K562 (cell line): ENCODE results near the gene XRN1. TPM values are rescaled to one million over a fixed set of nuclear protein-coding genes. Genes with fewer than 3 reads are reported as not detected.
A peak's percentile ranks its signal among the peaks of the same experiment; 100 is the strongest.

ENCODE experiments used
- EP300 ChIP-seq: IDR thresholded peaks from 2 replicates; pipeline ENCODE4 v1.6.1; 2012; ENCODE audit warnings: low read length, improper control_type of control experiment
- FOXJ2 ChIP-seq: fragments of 200-800 bp; sonication (Bioruptor generic); IDR thresholded peaks from 2 replicates; pipeline ENCODE4 v1.6.1; 2016; ENCODE audit warnings: missing genetic modification characterization, missing compliant biosample characterization
- GATAD2B ChIP-seq: fragments of 450-650 bp; IDR thresholded peaks from 2 replicates; pipeline ENCODE4 v1.6.1; 2017; ENCODE audit warnings: mild to moderate bottlenecking, borderline replicate concordance
- JUND ChIP-seq, 2 experiments: IDR thresholded peaks; 2 replicates in 1 of 2; 3 replicates in 1 of 2; pipeline ENCODE4 v1.6.1; 2011; ENCODE audit warnings: borderline replicate concordance in 2 of 2, low read depth in 2 of 2, low read length in 2 of 2, improper control_type of control experiment in 1 of 2, missing biosample characterization in 1 of 2, missing genetic modification characterization in 1 of 2, missing genetic modification reagents in 1 of 2
- KLF16 ChIP-seq: IDR thresholded peaks from 2 replicates; pipeline ENCODE4 v1.6.1; 2016; ENCODE audit warnings: antibody characterized with exemption
- MEIS2 ChIP-seq: fragments of 450-650 bp; IDR thresholded peaks from 2 replicates; pipeline ENCODE4 v1.6.1; 2014; ENCODE audit warnings: mild to moderate bottlenecking; ENCODE audit not compliant: partially characterized antibody
- MTA2 ChIP-seq: fragments of 450-650 bp; IDR thresholded peaks from 2 replicates; pipeline ENCODE4 v1.6.1; 2016; ENCODE audit warnings: low read depth
- TCF7L2 ChIP-seq: fragments of 150-350 bp; IDR thresholded peaks from 2 replicates; pipeline ENCODE4 v1.6.1; 2016; ENCODE audit warnings: low read depth, mild to moderate bottlenecking, low read length, moderate library complexity
- ZNF384 ChIP-seq: IDR thresholded peaks from 2 replicates; pipeline ENCODE4 v1.6.1; 2012; ENCODE audit warnings: low read depth, low read length, improper control_type of control experiment
- polyA plus RNA-seq, 8 experiments: library from polyadenylated mRNA; depleted of rRNA in 4 of 8; stranded (reverse) in 5 of 8; unstranded in 3 of 8; fragments of >200 nt; fragmentation: Nextera tagmentation in 2 of 8; fragmentation: Illumina TruSeq in 1 of 8; extraction: Ambion mirVana in 2 of 8; extraction: Trizol in 1 of 8; gene quantifications; 2 replicates each; pipeline versions ENCODE4 v1.2.1 to v1.2.3, GENCODE V29; 2011 to 2014; ENCODE audit warnings: inconsistent platforms in 1 of 8, missing spikeins in 1 of 8
- total RNA-seq, 7 experiments: library from RNA; depleted of rRNA in 6 of 7; stranded (reverse); fragments of >200 nt in 6 of 7; fragmentation: Illumina TruSeq in 2 of 7; extraction: Trizol in 2 of 7; gene quantifications; 2 replicates each; pipeline versions ENCODE4 v1.2.1 to v1.2.3, GENCODE V29; 2011 to 2021; ENCODE audit warnings: low replicate concordance in 1 of 7
- TF ChIP-seq, protein P1 (sequence below): fragments of 450-650 bp; IDR thresholded peaks from 2 replicates; pipeline ENCODE4 v1.6.1; 2016; ENCODE audit warnings: mild to moderate bottlenecking
- TF ChIP-seq, protein P2 (sequence below): IDR thresholded peaks from 2 replicates; pipeline ENCODE4 v1.6.1; 2012; ENCODE audit warnings: low read depth, low read length, improper control_type of control experiment, borderline replicate concordance
- TF ChIP-seq, protein P3 (sequence below), 2 experiments: fragments of 150-350 bp in 1 of 2; IDR thresholded peaks; 2 replicates each; pipeline ENCODE4 v1.6.1; 2012 to 2016; ENCODE audit warnings: low read depth in 2 of 2, low read length in 2 of 2, mild to moderate bottlenecking in 1 of 2, moderate library complexity in 1 of 2

Gene XRN1
- total and polyA plus RNA-seq, 9 of the 15 experiments (the other 6 are each of a cell fraction or from before 2014, with no cell fraction given) = 3.1 to 28.4 (median 17.2) TPM

DNA sequence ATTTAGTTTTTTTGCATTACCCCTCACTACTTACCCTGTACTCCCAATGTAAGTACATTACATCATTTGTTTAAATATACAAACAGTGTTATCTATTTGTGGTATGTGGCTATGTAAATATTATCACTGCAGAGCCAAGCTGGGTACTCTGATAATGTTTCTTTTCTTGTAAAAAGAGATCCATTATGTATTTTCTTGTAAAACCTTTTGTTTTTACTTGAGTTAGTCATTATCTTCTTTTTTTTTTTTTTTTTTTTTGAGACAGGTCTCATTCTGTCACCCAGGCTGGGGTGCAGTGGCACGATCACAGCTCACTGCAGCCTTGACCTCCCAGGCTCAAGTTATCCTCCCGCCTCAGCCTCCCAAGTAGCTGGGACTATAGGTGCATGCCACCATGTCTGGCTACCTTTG is 131.9 kb downstream of the XRN1 start (continued):
- TF ChIP-seq, protein P1, sequence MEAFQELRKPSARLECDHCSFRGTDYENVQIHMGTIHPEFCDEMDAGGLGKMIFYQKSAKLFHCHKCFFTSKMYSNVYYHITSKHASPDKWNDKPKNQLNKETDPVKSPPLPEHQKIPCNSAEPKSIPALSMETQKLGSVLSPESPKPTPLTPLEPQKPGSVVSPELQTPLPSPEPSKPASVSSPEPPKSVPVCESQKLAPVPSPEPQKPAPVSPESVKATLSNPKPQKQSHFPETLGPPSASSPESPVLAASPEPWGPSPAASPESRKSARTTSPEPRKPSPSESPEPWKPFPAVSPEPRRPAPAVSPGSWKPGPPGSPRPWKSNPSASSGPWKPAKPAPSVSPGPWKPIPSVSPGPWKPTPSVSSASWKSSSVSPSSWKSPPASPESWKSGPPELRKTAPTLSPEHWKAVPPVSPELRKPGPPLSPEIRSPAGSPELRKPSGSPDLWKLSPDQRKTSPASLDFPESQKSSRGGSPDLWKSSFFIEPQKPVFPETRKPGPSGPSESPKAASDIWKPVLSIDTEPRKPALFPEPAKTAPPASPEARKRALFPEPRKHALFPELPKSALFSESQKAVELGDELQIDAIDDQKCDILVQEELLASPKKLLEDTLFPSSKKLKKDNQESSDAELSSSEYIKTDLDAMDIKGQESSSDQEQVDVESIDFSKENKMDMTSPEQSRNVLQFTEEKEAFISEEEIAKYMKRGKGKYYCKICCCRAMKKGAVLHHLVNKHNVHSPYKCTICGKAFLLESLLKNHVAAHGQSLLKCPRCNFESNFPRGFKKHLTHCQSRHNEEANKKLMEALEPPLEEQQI = peak; percentile 84
- TF ChIP-seq TCF7L2 (peak; percentile 46; the same call in 1 of the 2 replicates), KLF16 (peak; percentile 57; the same call in 1 of the 2 replicates), MTA2 (peak; percentile 90), EP300 (peak; percentile 95), JUND (IDR thresholded peaks at IDR 0.05; ENCODE audit: borderline replicate concordance, low read depth, low read length) (peak; percentile 90), JUND (tag; IDR thresholded peaks at IDR 0.05; ENCODE audit: borderline replicate concordance, low read depth, low read length) (peak; percentile 90), FOXJ2 (tag) (peak; percentile 76; the same call in 1 of the 2 replicates), MEIS2 (peak; percentile 52), ZNF384 (peak; percentile 79), GATAD2B (peak; percentile 51; the same call in 1 of the 2 replicates)
- TF ChIP-seq, protein P2, sequence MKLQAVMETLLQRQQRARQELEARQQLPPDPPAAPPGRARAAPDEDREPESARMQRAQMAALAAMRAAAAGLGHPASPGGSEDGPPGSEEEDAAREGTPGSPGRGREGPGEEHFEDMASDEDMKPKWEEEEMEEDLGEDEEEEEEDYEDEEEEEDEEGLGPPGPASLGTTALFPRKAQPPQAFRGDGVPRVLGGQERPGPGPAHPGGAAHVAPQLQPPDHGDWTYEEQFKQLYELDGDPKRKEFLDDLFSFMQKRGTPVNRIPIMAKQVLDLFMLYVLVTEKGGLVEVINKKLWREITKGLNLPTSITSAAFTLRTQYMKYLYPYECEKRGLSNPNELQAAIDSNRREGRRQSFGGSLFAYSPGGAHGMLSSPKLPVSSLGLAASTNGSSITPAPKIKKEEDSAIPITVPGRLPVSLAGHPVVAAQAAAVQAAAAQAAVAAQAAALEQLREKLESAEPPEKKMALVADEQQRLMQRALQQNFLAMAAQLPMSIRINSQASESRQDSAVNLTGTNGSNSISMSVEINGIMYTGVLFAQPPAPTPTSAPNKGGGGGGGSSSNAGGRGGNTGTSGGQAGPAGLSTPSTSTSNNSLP = peak; percentile 78; the same call in 1 of the 2 replicates
- TF ChIP-seq, protein P3, sequence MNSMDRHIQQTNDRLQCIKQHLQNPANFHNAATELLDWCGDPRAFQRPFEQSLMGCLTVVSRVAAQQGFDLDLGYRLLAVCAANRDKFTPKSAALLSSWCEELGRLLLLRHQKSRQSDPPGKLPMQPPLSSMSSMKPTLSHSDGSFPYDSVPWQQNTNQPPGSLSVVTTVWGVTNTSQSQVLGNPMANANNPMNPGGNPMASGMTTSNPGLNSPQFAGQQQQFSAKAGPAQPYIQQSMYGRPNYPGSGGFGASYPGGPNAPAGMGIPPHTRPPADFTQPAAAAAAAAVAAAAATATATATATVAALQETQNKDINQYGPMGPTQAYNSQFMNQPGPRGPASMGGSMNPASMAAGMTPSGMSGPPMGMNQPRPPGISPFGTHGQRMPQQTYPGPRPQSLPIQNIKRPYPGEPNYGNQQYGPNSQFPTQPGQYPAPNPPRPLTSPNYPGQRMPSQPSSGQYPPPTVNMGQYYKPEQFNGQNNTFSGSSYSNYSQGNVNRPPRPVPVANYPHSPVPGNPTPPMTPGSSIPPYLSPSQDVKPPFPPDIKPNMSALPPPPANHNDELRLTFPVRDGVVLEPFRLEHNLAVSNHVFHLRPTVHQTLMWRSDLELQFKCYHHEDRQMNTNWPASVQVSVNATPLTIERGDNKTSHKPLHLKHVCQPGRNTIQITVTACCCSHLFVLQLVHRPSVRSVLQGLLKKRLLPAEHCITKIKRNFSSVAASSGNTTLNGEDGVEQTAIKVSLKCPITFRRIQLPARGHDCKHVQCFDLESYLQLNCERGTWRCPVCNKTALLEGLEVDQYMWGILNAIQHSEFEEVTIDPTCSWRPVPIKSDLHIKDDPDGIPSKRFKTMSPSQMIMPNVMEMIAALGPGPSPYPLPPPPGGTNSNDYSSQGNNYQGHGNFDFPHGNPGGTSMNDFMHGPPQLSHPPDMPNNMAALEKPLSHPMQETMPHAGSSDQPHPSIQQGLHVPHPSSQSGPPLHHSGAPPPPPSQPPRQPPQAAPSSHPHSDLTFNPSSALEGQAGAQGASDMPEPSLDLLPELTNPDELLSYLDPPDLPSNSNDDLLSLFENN (IDR thresholded peaks at IDR 0.05; ENCODE audit: low read depth in 2 of 2, low read length in 2 of 2) = peak in 1 of 2 experiments; percentile 90; a peak in 2 of 4 replicates
